ENCODE measurements around the gene MIA. TPM values are rescaled to one million over a fixed set of nuclear protein-coding genes. Genes with fewer than 3 reads are reported as not detected.
"Not testable (repeated sequence)": the region's sequence is repeated elsewhere in the genome, so short reads cannot be mapped to it uniquely, and the experiment has no call there.

The MIA gene
- total RNA-seq, result 1 to 10 TPM in 1 of 4 donors, not detected in 3; 2.8 TPM

- Histone ChIP-seq H3K27ac (no peak within 1 kb of the TSS), H3K4me1 (peaks cover 0 to 7% of the 10 kb centered on the region in 2 donors), H3K36me3 (no peaks in the 10 kb centered on the region), H3K9me3 (no peaks in the 10 kb centered on the region), H3K4me3 (no peak within 1 kb of the TSS), H3K27me3 (no peaks in the 10 kb centered on the region)
- intact Hi-C loops (cut with DNase I; ENCODE audit: low total_unique reads), result no loop called here
- TF ChIP-seq CTCF (IDR thresholded peaks at IDR 0.05), result no peak
- TF ChIP-seq POLR2A (IDR thresholded peaks at IDR 0.05), result no peak
- no peak for DNase-seq
Observed at GRCh38 chr19:40774916-40775631, at the start of gene MIA. Gene MIA, plus strand, starts transcription at chr19:40775521. Its CDS starts 22 bp downstream, at chr19:40775543.

- DNase-seq, result no peak
- intact Hi-C loops (cut with DNase I; ENCODE audit: low total_unique reads), result no loop called here
- Histone ChIP-seq H3K36me3 (no peaks in the 10 kb centered on the region), H3K27me3 (no peaks in the 10 kb centered on the region), H3K4me3 (no peak overlapping the region), H3K9me3 (no peaks in the 10 kb centered on the region), H3K4me1 (peaks cover 3 to 5% of the 10 kb centered on the region in 2 donors), H3K27ac (no peak overlapping the region)
- no peak for TF ChIP-seq POLR2A (IDR thresholded peaks at IDR 0.05)
- TF ChIP-seq CTCF (IDR thresholded peaks at IDR 0.05), result no peak
Observed at GRCh38 chr19:40726279-40726678, 49.0 kb upstream of the MIA start.

- H3K27me3 ChIP-seq; H3K4me1 ChIP-seq; intact Hi-C loops (cut with DNase I; ENCODE audit: low total_unique reads); H3K27ac ChIP-seq; H3K9me3 ChIP-seq; H3K4me3 ChIP-seq; H3K36me3 ChIP-seq; DNase-seq: not testable (repeated sequence)
Observed at GRCh38 chr19:40730065-40730464, 45.3 kb upstream of the MIA start.

DNA sequence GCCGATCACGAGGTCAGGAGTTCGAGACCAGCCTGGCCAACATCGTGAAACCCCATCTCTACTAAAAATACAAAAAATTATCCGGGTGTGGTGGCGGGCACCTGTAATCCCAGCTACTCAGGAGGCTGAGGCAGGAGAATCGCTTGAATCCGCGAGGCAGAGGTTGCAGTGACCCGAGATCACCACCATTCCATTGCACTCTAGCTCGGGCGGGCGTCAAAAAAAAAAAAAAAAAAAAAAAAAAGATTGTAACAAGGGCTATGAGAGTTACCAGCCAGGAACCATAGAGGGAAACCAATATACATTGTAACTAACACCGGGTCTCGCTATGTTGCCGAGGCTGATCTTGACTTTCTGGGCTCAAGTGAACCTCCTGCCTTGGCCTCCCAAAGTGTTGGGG is 43.0 kb upstream of the MIA start:
- H3K27me3 ChIP-seq; H3K4me3 ChIP-seq; H3K27ac ChIP-seq; H3K4me1 ChIP-seq; H3K9me3 ChIP-seq; H3K36me3 ChIP-seq; DNase-seq; intact Hi-C loops (cut with DNase I; ENCODE audit: low total_unique reads): not testable (repeated sequence)

GRCh38 chr19:40733149-40733548 is 42.2 kb upstream of the MIA start:
- H3K4me1 ChIP-seq, result no peaks in the 10 kb centered on the region
- H3K27me3 ChIP-seq, result no peaks in the 10 kb centered on the region
- no peaks in the 10 kb centered on the region for H3K9me3 ChIP-seq
- no peak for DNase-seq
- H3K4me3 ChIP-seq, result no peak overlapping the region
- intact Hi-C loops (cut with DNase I; ENCODE audit: low total_unique reads), result no loop called here
- TF ChIP-seq POLR2A (IDR thresholded peaks at IDR 0.05), result no peak
- TF ChIP-seq CTCF (IDR thresholded peaks at IDR 0.05), result no peak
- no peak overlapping the region for H3K27ac ChIP-seq
- no peaks in the 10 kb centered on the region for H3K36me3 ChIP-seq

- Histone ChIP-seq H3K27me3 (no peaks in the 10 kb centered on the region), H3K36me3 (no peaks in the 10 kb centered on the region), H3K4me1 (no peaks in the 10 kb centered on the region), H3K27ac (no peak overlapping the region), H3K4me3 (no peak overlapping the region), H3K9me3 (no peaks in the 10 kb centered on the region)
- TF ChIP-seq CTCF (IDR thresholded peaks at IDR 0.05), result no peak
- TF ChIP-seq POLR2A (IDR thresholded peaks at IDR 0.05), result no peak
- DNase-seq, result no peak
- intact Hi-C loops (cut with DNase I; ENCODE audit: low total_unique reads), result no loop called here
Observed at GRCh38 chr19:40735013-40735771, 40.1 kb upstream of the MIA start.
